ENCODE results near the gene UNC5B.

DNA sequence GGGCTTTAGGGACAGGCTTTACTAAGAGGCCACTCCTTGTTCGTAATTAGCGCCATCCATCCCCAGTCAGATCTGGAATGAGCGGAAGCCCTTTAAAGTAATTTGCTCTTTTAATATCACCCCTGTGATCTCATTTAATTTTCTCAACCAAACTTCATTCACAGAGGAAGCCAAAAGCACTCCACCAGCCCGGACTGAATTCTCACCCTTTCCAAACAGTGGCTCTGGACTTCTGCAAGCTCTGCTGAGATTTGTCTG is 43.1 kb downstream of the UNC5B start:
- no peak for TF ChIP-seq CTCF (IDR thresholded peaks at IDR 0.05; ENCODE audit: borderline replicate concordance, extremely low read depth, low read length, poor library complexity, severe bottlenecking)
- no peak for TF ChIP-seq EZH2 (IDR thresholded peaks at IDR 0.05; ENCODE audit: borderline replicate concordance, low read depth, low read length, severe bottlenecking)
